ENCODE results near the gene ASPSCR1. TPM values are rescaled to one million over a fixed set of nuclear protein-coding genes. Genes with fewer than 3 reads are reported as not detected.

The ASPSCR1 gene
- total RNA-seq, 1 donor from 2014 or later: 55.5 TPM

GRCh38 chr17:82020572-82021106 is 43.2 kb downstream of the ASPSCR1 start:
- Mint-ChIP-seq H3K27ac (no peak overlapping the region), H3K9me3 (ENCODE audit: low read depth) (no peaks in the 10 kb centered on the region), H3K36me3 (ENCODE audit: insufficient read depth) (peaks cover 2% of the 10 kb centered on the region), H3K27me3 (no peaks in the 10 kb centered on the region), H3K4me1 (ENCODE audit: low read depth) (peaks cover 11% of the 10 kb centered on the region), H3K4me3 (ENCODE audit: low read depth) (peak overlapping the region; percentile 29)
- DNase-seq (ENCODE audit: low spot score, unreplicated experiment): no peak
- no peak for TF ChIP-seq CTCF (IDR thresholded peaks at IDR 0.05; ENCODE audit: unreplicated experiment)

GRCh38 chr17:82021107-82021899 is 43.9 kb downstream of the ASPSCR1 start:
- Mint-ChIP-seq H3K9me3 (ENCODE audit: low read depth) (no peaks in the 10 kb centered on the region), H3K36me3 (ENCODE audit: insufficient read depth) (peaks cover 4% of the 10 kb centered on the region), H3K27ac (peak overlapping the region; percentile 45)

GRCh38 chr17:82021900-82022309 is 44.5 kb downstream of the ASPSCR1 start:
- Mint-ChIP-seq H3K27ac (no peak overlapping the region), H3K4me1 (ENCODE audit: low read depth) (peaks cover 11% of the 10 kb centered on the region), H3K27me3 (no peaks in the 10 kb centered on the region), H3K36me3 (ENCODE audit: insufficient read depth) (peaks cover 4% of the 10 kb centered on the region), H3K4me3 (ENCODE audit: low read depth) (peak overlapping the region; percentile 79), H3K9me3 (ENCODE audit: low read depth) (no peaks in the 10 kb centered on the region)
- DNase-seq (ENCODE audit: low spot score, unreplicated experiment): no peak
- TF ChIP-seq CTCF (IDR thresholded peaks at IDR 0.05; ENCODE audit: unreplicated experiment): no peak

More at GRCh38 chr17:82021107-82021899, 43.9 kb downstream of the ASPSCR1 start:
- Mint-ChIP-seq H3K4me1 (ENCODE audit: low read depth) (peaks cover 11% of the 10 kb centered on the region), H3K27me3 (no peaks in the 10 kb centered on the region), H3K4me3 (ENCODE audit: low read depth) (peak overlapping the region; percentile 79)
- DNase-seq (ENCODE audit: low spot score, unreplicated experiment): no peak
- peak; percentile 55 for TF ChIP-seq CTCF (IDR thresholded peaks at IDR 0.05; ENCODE audit: unreplicated experiment)

GRCh38 chr17:82022310-82022980 is 45.0 kb downstream of the ASPSCR1 start, which contains the start of gene CENPX:
TSS of gene CENPX (minus strand) at chr17:82022878. CDS start at chr17:82022861, 17 bp downstream.
- Mint-ChIP-seq H3K4me1 (ENCODE audit: low read depth) (peaks cover 11% of the 10 kb centered on the region), H3K4me3 (ENCODE audit: low read depth) (peak within 1 kb of the TSS; percentile 79), H3K27me3 (no peaks in the 10 kb centered on the region), H3K9me3 (ENCODE audit: low read depth) (no peaks in the 10 kb centered on the region), H3K36me3 (ENCODE audit: insufficient read depth) (peaks cover 6% of the 10 kb centered on the region), H3K27ac (peak within 1 kb of the TSS; percentile 67)
- DNase-seq (ENCODE audit: low spot score, unreplicated experiment): peak; percentile 47
- no peak for TF ChIP-seq CTCF (IDR thresholded peaks at IDR 0.05; ENCODE audit: unreplicated experiment)

- peak; percentile 100 for DNase-seq (ENCODE audit: low spot score, unreplicated experiment)
- no peaks in the 10 kb centered on the region for H3K9me3 Mint-ChIP-seq (ENCODE audit: low read depth)
- peak within 1 kb of the TSS; percentile 67 for H3K27ac Mint-ChIP-seq
- peak within 1 kb of the TSS; percentile 79 for H3K4me3 Mint-ChIP-seq (ENCODE audit: low read depth)
- H3K27me3 Mint-ChIP-seq: no peaks in the 10 kb centered on the region
- H3K36me3 Mint-ChIP-seq (ENCODE audit: insufficient read depth): peaks cover 8% of the 10 kb centered on the region
- no peak for TF ChIP-seq CTCF (IDR thresholded peaks at IDR 0.05; ENCODE audit: unreplicated experiment)
- H3K4me1 Mint-ChIP-seq (ENCODE audit: low read depth): peaks cover 11% of the 10 kb centered on the region
Observed at GRCh38 chr17:82022981-82023446, 45.6 kb downstream of the ASPSCR1 start, which contains the start of gene LRRC45. TSS of gene LRRC45 (plus strand) at chr17:82023305. CDS start at chr17:82023644, 339 bp downstream.

Data from progenitor cell of endocrine pancreas (in vitro differentiated cells).